IPS-15b (cell line): ENCODE results near the gene APOA5.
A peak's percentile ranks its signal among the peaks of the same experiment; 100 is the strongest.

Experiments
- H3K27me3 ChIP-seq: one replicate; pipeline ENCODE4 v1.6.1; 2013; ENCODE audit warnings: low read length; ENCODE audit not compliant: control insufficient read depth, insufficient read depth
- H3K36me3 ChIP-seq: one replicate; pipeline ENCODE4 v1.6.1; 2013; ENCODE audit warnings: low read length; ENCODE audit not compliant: control insufficient read depth, insufficient read depth
- H3K4me1 ChIP-seq: one replicate; pipeline ENCODE4 v1.6.1; 2013; ENCODE audit warnings: mild to moderate bottlenecking, low read length; ENCODE audit not compliant: control insufficient read depth, insufficient read depth
- H3K4me3 ChIP-seq: one replicate; pipeline ENCODE4 v1.5.1; 2013; ENCODE audit warnings: low read depth, low read length
- H3K9ac ChIP-seq: one replicate; pipeline ENCODE4 v1.6.1; 2013; ENCODE audit warnings: low read depth, mild to moderate bottlenecking, low read length
- H3K9me3 ChIP-seq: one replicate; pipeline ENCODE4 v1.6.1; 2013; ENCODE audit warnings: mild to moderate bottlenecking, low read length; ENCODE audit not compliant: control insufficient read depth, insufficient read depth

APOA5 gene

GRCh38 chr11:116791002-116791812 is 472 bp downstream of the APOA5 start:
- Histone ChIP-seq H3K27me3 (peaks cover 22% of the 10 kb centered on the region), H3K36me3 (no peaks in the 10 kb centered on the region), H3K9ac (no peak overlapping the region), H3K4me3 (peak overlapping the region; percentile 10), H3K4me1 (peaks cover 11% of the 10 kb centered on the region), H3K9me3 (no peaks in the 10 kb centered on the region)

GRCh38 chr11:116790167-116791001 is 1.3 kb downstream of the APOA5 start:
- H3K4me1 ChIP-seq, result peaks cover 11% of the 10 kb centered on the region
- peaks cover 5% of the 10 kb centered on the region for H3K36me3 ChIP-seq
- H3K27me3 ChIP-seq, result peaks cover 22% of the 10 kb centered on the region
- H3K4me3 ChIP-seq, result peak overlapping the region; percentile 10
- H3K9me3 ChIP-seq, result no peaks in the 10 kb centered on the region
- no peak overlapping the region for H3K9ac ChIP-seq

GRCh38 chr11:116788975-116789374 is 2.7 kb downstream of the APOA5 start:
- Histone ChIP-seq H3K4me3 (no peak overlapping the region), H3K9ac (no peak overlapping the region), H3K27me3 (peaks cover 22% of the 10 kb centered on the region), H3K36me3 (peaks cover 17% of the 10 kb centered on the region), H3K4me1 (peaks cover 11% of the 10 kb centered on the region), H3K9me3 (no peaks in the 10 kb centered on the region)

GRCh38 chr11:116788534-116788933 is 3.1 kb downstream of the APOA5 start:
- Histone ChIP-seq H3K27me3 (peaks cover 22% of the 10 kb centered on the region), H3K4me1 (peaks cover 11% of the 10 kb centered on the region), H3K4me3 (peak overlapping the region; percentile 95), H3K9ac (peak overlapping the region; percentile 76), H3K36me3 (peaks cover 19% of the 10 kb centered on the region), H3K9me3 (no peaks in the 10 kb centered on the region)

- Histone ChIP-seq H3K27me3 (peaks cover 22% of the 10 kb centered on the region), H3K4me1 (peaks cover 11% of the 10 kb centered on the region), H3K9ac (peak within 1 kb of the TSS; percentile 76), H3K4me3 (peak within 1 kb of the TSS; percentile 95), H3K36me3 (peaks cover 25% of the 10 kb centered on the region), H3K9me3 (no peaks in the 10 kb centered on the region)
Observed at GRCh38 chr11:116787786-116788486, 3.7 kb downstream of the APOA5 start, which contains the start of gene ZPR1. ZPR1 (minus strand) TSS chr11:116788023; CDS start chr11:116787990, 33 bp downstream.

GRCh38 chr11:116787436-116787785 is 4.3 kb downstream of the APOA5 start:
- Histone ChIP-seq H3K9me3 (no peaks in the 10 kb centered on the region), H3K36me3 (peaks cover 30% of the 10 kb centered on the region), H3K9ac (peak overlapping the region; percentile 70), H3K4me3 (peak overlapping the region; percentile 95), H3K4me1 (peaks cover 8% of the 10 kb centered on the region), H3K27me3 (peaks cover 22% of the 10 kb centered on the region)

GRCh38 chr11:116786966-116787365 is 4.7 kb downstream of the APOA5 start:
- Histone ChIP-seq H3K4me1 (peaks cover 8% of the 10 kb centered on the region), H3K9me3 (no peaks in the 10 kb centered on the region), H3K27me3 (peaks cover 22% of the 10 kb centered on the region), H3K36me3 (peaks cover 32% of the 10 kb centered on the region), H3K9ac (peak overlapping the region; percentile 70), H3K4me3 (peak overlapping the region; percentile 95)

GRCh38 chr11:116786326-116786725 is 5.4 kb downstream of the APOA5 start:
- H3K9ac ChIP-seq, result no peak overlapping the region
- no peaks in the 10 kb centered on the region for H3K9me3 ChIP-seq
- H3K36me3 ChIP-seq, result peaks cover 34% of the 10 kb centered on the region
- H3K27me3 ChIP-seq, result peaks cover 22% of the 10 kb centered on the region
- H3K4me1 ChIP-seq, result peaks cover 6% of the 10 kb centered on the region
- no peak overlapping the region for H3K4me3 ChIP-seq

- peaks cover 53% of the 10 kb centered on the region for H3K36me3 ChIP-seq
- H3K9ac ChIP-seq, result no peak overlapping the region
- H3K4me3 ChIP-seq, result no peak overlapping the region
- H3K27me3 ChIP-seq, result no peaks in the 10 kb centered on the region
- H3K4me1 ChIP-seq, result peaks cover 2% of the 10 kb centered on the region
- H3K9me3 ChIP-seq, result no peaks in the 10 kb centered on the region
Observed at GRCh38 chr11:116782728-116783127, 9.0 kb downstream of the APOA5 start.

GRCh38 chr11:116778556-116778955 is 13.1 kb downstream of the APOA5 start:
- H3K9me3 ChIP-seq, result no peaks in the 10 kb centered on the region
- H3K9ac ChIP-seq, result no peak overlapping the region
- peaks cover 39% of the 10 kb centered on the region for H3K36me3 ChIP-seq
- H3K27me3 ChIP-seq, result no peaks in the 10 kb centered on the region
- H3K4me3 ChIP-seq, result no peak overlapping the region
- H3K4me1 ChIP-seq, result peaks cover 2% of the 10 kb centered on the region

- H3K36me3 ChIP-seq, result peaks cover 27% of the 10 kb centered on the region
- no peak overlapping the region for H3K9ac ChIP-seq
- H3K4me3 ChIP-seq, result no peak overlapping the region
- peaks cover 2% of the 10 kb centered on the region for H3K4me1 ChIP-seq
- H3K9me3 ChIP-seq, result no peaks in the 10 kb centered on the region
- no peaks in the 10 kb centered on the region for H3K27me3 ChIP-seq
Observed at GRCh38 chr11:116777056-116777455, 14.6 kb downstream of the APOA5 start.
